IMR-90 (cell line): ENCODE measurements around the gene MEPE. TPM values are rescaled to one million over a fixed set of nuclear protein-coding genes. Genes with fewer than 3 reads are reported as not detected.

Experiments used
- ATAC-seq: fragments of 200-7000 bp; cut with Tn5 transposase; 2 replicates; pipeline ENCODE4 v1.9.1; 2020; ENCODE audit warnings: low read depth, mild to moderate bottlenecking, moderate library complexity
- Bru-seq: library from RNA; stranded (reverse); fragments of 400-500 nt; gene quantifications from one replicate; lab custom pipeline; 2021; lab: Mats Ljungman, UMichigan
- BruChase-seq, 2 experiments: library from RNA; stranded (reverse); fragments of 400-500 nt; gene quantifications; one replicate each; lab custom pipeline; 2021; lab: Mats Ljungman, UMichigan
- BruUV-seq: library from RNA; stranded (reverse); fragments of 400-500 nt; replicated peaks from 2 replicates; lab custom pipeline; 2021; lab: Mats Ljungman, UMichigan
- CTCF ChIA-PET: fragments of 300-600 bp; formaldehyde crosslinking; extraction: SDS; loops from one replicate; lab custom pipeline; 2021; ENCODE audit warnings: antibody characterized with exemption; lab: Yijun Ruan, JAX
- POLR2A ChIA-PET: fragments of 300-600 bp; sonication (Branson Sonifier 250); formaldehyde crosslinking; loops from one replicate; lab custom pipeline; 2022; ENCODE audit warnings: antibody characterized with exemption; ENCODE audit not compliant: unreplicated experiment; lab: Charles Lee
- DNase-seq: peaks from one replicate; pipeline ENCODE4 v3.0.0; 2013
- H2AFZ ChIP-seq: replicated peaks from 2 replicates; pipeline ENCODE3; 2013; ENCODE audit warnings: low read length, mild to moderate bottlenecking; ENCODE audit not compliant: poor library complexity
- H2AK5ac ChIP-seq: 2 replicates; pipeline ENCODE4 v1.6.1; 2013; ENCODE audit warnings: low read depth, low read length, inconsistent platforms
- H2AK9ac ChIP-seq: replicated peaks from 2 replicates; pipeline ENCODE3; 2013; ENCODE audit warnings: mild to moderate bottlenecking, low read depth, low read length, moderate library complexity; ENCODE audit not compliant: poor library complexity
- H2BK120ac ChIP-seq: 2 replicates; pipeline ENCODE4 v1.6.1; 2013; ENCODE audit warnings: low read depth, low read length, inconsistent platforms
- H2BK15ac ChIP-seq: 3 replicates; pipeline ENCODE4 v1.6.1; 2013; ENCODE audit warnings: low read depth, low read length, inconsistent platforms
- H2BK20ac ChIP-seq: 2 replicates; pipeline ENCODE4 v1.6.1; 2013; ENCODE audit warnings: low read depth, mild to moderate bottlenecking, inconsistent platforms, low read length, moderate library complexity
- H2BK5ac ChIP-seq: 2 replicates; pipeline ENCODE4 v1.6.1; 2013; ENCODE audit warnings: mild to moderate bottlenecking, low read depth, low read length, inconsistent platforms; ENCODE audit not compliant: poor library complexity, severe bottlenecking
- H3K14ac ChIP-seq: replicated peaks from 2 replicates; pipeline ENCODE4 v1.6.1; 2013; ENCODE audit warnings: low read depth, low read length, inconsistent platforms
- H3K18ac ChIP-seq: 2 replicates; pipeline ENCODE4 v1.6.1; 2013; ENCODE audit warnings: low read depth, low read length, control low read depth
- H3K23ac ChIP-seq: 2 replicates; pipeline ENCODE4 v1.6.1; 2013; ENCODE audit warnings: low read depth, low read length, inconsistent platforms
- H3K27ac ChIP-seq: 2 replicates; pipeline ENCODE4 v1.5.1; 2013; ENCODE audit warnings: mild to moderate bottlenecking, control low read depth, low read length; ENCODE audit not compliant: insufficient read depth
- H3K27me3 ChIP-seq: 2 replicates; pipeline ENCODE4 v1.6.1; 2013; ENCODE audit warnings: low read length; ENCODE audit not compliant: control insufficient read depth, insufficient read depth
- H3K36me3 ChIP-seq: 2 replicates; pipeline ENCODE4 v1.6.1; 2013; ENCODE audit warnings: low read length, mixed read lengths; ENCODE audit not compliant: control insufficient read depth, insufficient read depth
- H3K4ac ChIP-seq: 2 replicates; pipeline ENCODE4 v1.6.1; 2013; ENCODE audit warnings: low read depth, low read length, inconsistent platforms
- H3K4me1 ChIP-seq: 2 replicates; pipeline ENCODE4 v1.6.1; 2013; ENCODE audit warnings: low read length, mixed read lengths; ENCODE audit not compliant: control insufficient read depth, insufficient read depth
- H3K4me2 ChIP-seq: 2 replicates; pipeline ENCODE4 v1.6.1; 2013; ENCODE audit warnings: low read depth, mild to moderate bottlenecking, control low read depth, low read length, moderate library complexity
- H3K4me3 ChIP-seq: 2 replicates; pipeline ENCODE4 v1.5.1; 2013; ENCODE audit warnings: low read depth, mild to moderate bottlenecking, control low read depth, low read length, moderate library complexity; ENCODE audit not compliant: insufficient read depth
- H3K56ac ChIP-seq: 2 replicates; pipeline ENCODE4 v1.6.1; 2013; ENCODE audit warnings: low read length, inconsistent platforms; ENCODE audit not compliant: insufficient read depth; ENCODE audit errors: extremely low read depth
- H3K79me1 ChIP-seq, 2 experiments: 2 replicates each; pipeline ENCODE4 v1.6.1; 2013; ENCODE audit warnings: low read length in 2 of 2, inconsistent platforms in 1 of 2, low read depth in 1 of 2
- H3K9ac ChIP-seq: 2 replicates; pipeline ENCODE4 v1.6.1; 2013; ENCODE audit warnings: low read depth, low read length, control low read depth
- H3K9me1 ChIP-seq: 2 replicates; pipeline ENCODE4 v1.6.1; 2013; ENCODE audit warnings: low read length, inconsistent platforms; ENCODE audit not compliant: insufficient read depth
- H3K9me3 ChIP-seq: 2 replicates; pipeline ENCODE4 v1.6.1; 2013; ENCODE audit warnings: low read length; ENCODE audit not compliant: control insufficient read depth, insufficient read depth
- H4K20me1 ChIP-seq: 2 replicates; pipeline ENCODE4 v1.6.1; 2013; ENCODE audit warnings: low read length, inconsistent platforms; ENCODE audit not compliant: insufficient read depth
- H4K5ac ChIP-seq: 2 replicates; pipeline ENCODE4 v1.6.1; 2013; ENCODE audit warnings: mild to moderate bottlenecking, low read depth, low read length, control low read depth
- H4K8ac ChIP-seq, 2 experiments: 2 replicates each; pipeline ENCODE4 v1.6.1; 2013; ENCODE audit warnings: low read depth in 2 of 2, low read length in 2 of 2, control low read depth in 1 of 2, inconsistent platforms in 1 of 2
- H4K91ac ChIP-seq: 2 replicates; pipeline ENCODE4 v1.6.1; 2013; ENCODE audit warnings: low read depth, low read length, inconsistent platforms; ENCODE audit not compliant: insufficient read depth
- CEBPB ChIP-seq: IDR thresholded peaks from 2 replicates; pipeline ENCODE4 v1.6.1; 2012; ENCODE audit warnings: low read depth, low read length, improper control_type of control experiment
- CHD1 ChIP-seq: IDR thresholded peaks from 2 replicates; pipeline ENCODE4 v1.6.1; 2012; ENCODE audit warnings: low read depth, low read length, improper control_type of control experiment
- ELK1 ChIP-seq: fragments of 150-350 bp; IDR thresholded peaks from 2 replicates; pipeline ENCODE4 v1.6.1; 2016; ENCODE audit warnings: low read depth, mild to moderate bottlenecking, low read length, moderate library complexity, borderline replicate concordance
- FOS ChIP-seq: fragments of 150-350 bp; IDR thresholded peaks from 2 replicates; pipeline ENCODE4 v1.6.1; 2016; ENCODE audit warnings: low read depth, low read length
- MAFK ChIP-seq: IDR thresholded peaks from 2 replicates; pipeline ENCODE4 v1.6.1; 2012; ENCODE audit warnings: low read depth, low read length, improper control_type of control experiment
- MAZ ChIP-seq: IDR thresholded peaks from 2 replicates; pipeline ENCODE4 v1.6.1; 2012; ENCODE audit warnings: low read depth, mild to moderate bottlenecking, low read length, improper control_type of control experiment, moderate library complexity, borderline replicate concordance
- MXI1 ChIP-seq: IDR thresholded peaks from 2 replicates; pipeline ENCODE4 v1.6.1; 2012; ENCODE audit warnings: low read depth, mild to moderate bottlenecking, low read length, moderate library complexity, borderline replicate concordance
- NFE2L2 ChIP-seq: fragments of 150-350 bp; IDR thresholded peaks from 2 replicates; pipeline ENCODE4 v1.6.1; 2016; ENCODE audit warnings: low read depth, mild to moderate bottlenecking, low read length
- POLR2A ChIP-seq: IDR thresholded peaks from 2 replicates; pipeline ENCODE4 v1.6.1; 2012; ENCODE audit warnings: mild to moderate bottlenecking, low read depth, low read length
- RCOR1 ChIP-seq: IDR thresholded peaks from 2 replicates; pipeline ENCODE4 v1.6.1; 2012; ENCODE audit warnings: mild to moderate bottlenecking, low read length, improper control_type of control experiment; ENCODE audit not compliant: insufficient replicate concordance
- RFX5 ChIP-seq: IDR thresholded peaks from 2 replicates; pipeline ENCODE4 v1.8.0; 2012; ENCODE audit warnings: low read depth, mild to moderate bottlenecking, low read length, moderate library complexity
- SMC3 ChIP-seq: fragments of 150-350 bp; IDR thresholded peaks from 2 replicates; pipeline ENCODE4 v1.6.1; 2016; ENCODE audit warnings: low read depth, mild to moderate bottlenecking, antibody characterized with exemption, low read length, moderate library complexity
- WGBS, 2 experiments: methylation state at CpG; one replicate each; pipeline versions ENCODE4 v1.1.5 to v1.1.7; 2013; ENCODE audit warnings: missing lambda C conversion rate in 2 of 2; ENCODE audit not compliant: insufficient read length in 1 of 2; ENCODE audit errors: extremely low coverage in 2 of 2; 5-methylcytosine and 5-hydroxymethylcytosine counted together
- dilution Hi-C: fragments of 300-500 bp; cut with HindIII; formaldehyde crosslinking; loops from one replicate; pipeline ENCODE4 v1.14.3; 2018; ENCODE audit warnings: low sequenced_read_pairs; ENCODE audit not compliant: unreplicated experiment
- in situ Hi-C: fragments of 300-500 bp; cut with MboI; formaldehyde crosslinking; loops from 3 replicates; pipeline ENCODE4 v1.14.3; 2019; ENCODE audit warnings: low sequenced_read_pairs, inconsistent platforms, mixed read lengths
- intact Hi-C: fragments of 100-400 bp; cut with micrococcal nuclease; formaldehyde crosslinking; loops from 2 replicates; pipeline ENCODE4 v1.10.0; 2022
- long read RNA-seq: library from polyadenylated mRNA; unstranded; transcript quantifications from one replicate; pipeline ENCODE4 v2.0.0, GENCODE V29; 2021; ENCODE audit not compliant: unreplicated experiment
- polyA plus RNA-seq, 3 experiments: library from polyadenylated mRNA; depleted of rRNA; stranded (reverse); fragments of >200 nt; gene quantifications; 2 replicates each; pipeline ENCODE4 v1.2.3, GENCODE V29; 2012; ENCODE audit warnings: low replicate concordance in 1 of 3
- total RNA-seq: library from RNA; depleted of rRNA; stranded (reverse); fragments of >200 nt; gene quantifications from 2 replicates; pipeline ENCODE4 v1.2.3, GENCODE V29; 2012; rRNA removed
- TF ChIP-seq, protein P1 (sequence below): fragments of 150-350 bp; IDR thresholded peaks from 2 replicates; pipeline ENCODE4 v1.6.1; 2017; ENCODE audit warnings: mild to moderate bottlenecking, antibody characterized with exemption, low read length, low read depth
- TF ChIP-seq, protein P2 (sequence below): conservative IDR thresholded peaks from 2 replicates; pipeline ENCODE4 v1.5.1; 2012; ENCODE audit warnings: mild to moderate bottlenecking, low read depth, low read length, improper control_type of control experiment

The MEPE gene
- total RNA-seq = not detected in 2 replicates
- not detected in 2 replicates for polyA plus RNA-seq (2012; rRNA removed)
- not detected in 2 replicates for polyA plus RNA-seq (2012; cell fraction: cytosol; rRNA removed)
- not detected in 2 replicates for polyA plus RNA-seq (2012; cell fraction: nucleus; rRNA removed; ENCODE audit: low replicate concordance)
- not detected for Bru-seq, nascent RNA
- not detected for BruChase-seq, experiment 1, labeled RNA remaining after a 6-hour chase
- BruChase-seq, experiment 2, labeled RNA remaining after a 2-hour chase = percentile 4 among the genes with signal in this experiment
- long read RNA-seq = 0 reads

DNA sequence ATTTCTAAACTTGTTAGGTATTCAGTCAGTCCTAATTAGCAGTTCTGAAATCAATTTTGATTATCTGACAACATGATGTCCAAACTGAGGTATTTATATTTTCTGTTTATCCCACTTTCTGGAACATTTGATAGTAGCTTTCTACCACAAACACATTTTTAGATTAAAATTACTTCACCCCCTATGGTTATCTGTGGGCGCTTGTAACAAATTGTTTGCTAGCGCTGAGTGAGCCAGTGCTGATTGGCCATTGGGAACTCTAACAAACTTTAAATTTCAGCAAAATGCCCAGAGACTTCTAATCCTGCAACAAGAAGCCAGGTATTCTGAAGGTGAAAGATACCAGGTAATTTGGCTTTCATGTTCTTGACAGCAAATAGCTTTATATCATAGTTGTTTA, at the start of gene MEPE:
Gene MEPE, plus strand, starts transcription at position 301 of the 400 bp plus-strand sequence. CDS start 1,746 bp downstream, outside the sequence.
- H3K14ac ChIP-seq = no peak within 1 kb of the TSS
- H2BK15ac ChIP-seq = no peak within 1 kb of the TSS
- no peak within 1 kb of the TSS for H3K4ac ChIP-seq
- TF ChIP-seq RFX5 (no peak), MXI1 (no peak), NFE2L2 (no peak), ELK1 (no peak), FOS (no peak), POLR2A (no peak), MAZ (no peak), MAFK (no peak), CHD1 (no peak), CEBPB (no peak), SMC3 (no peak), RCOR1 (no peak)
- TF ChIP-seq, protein P1, sequence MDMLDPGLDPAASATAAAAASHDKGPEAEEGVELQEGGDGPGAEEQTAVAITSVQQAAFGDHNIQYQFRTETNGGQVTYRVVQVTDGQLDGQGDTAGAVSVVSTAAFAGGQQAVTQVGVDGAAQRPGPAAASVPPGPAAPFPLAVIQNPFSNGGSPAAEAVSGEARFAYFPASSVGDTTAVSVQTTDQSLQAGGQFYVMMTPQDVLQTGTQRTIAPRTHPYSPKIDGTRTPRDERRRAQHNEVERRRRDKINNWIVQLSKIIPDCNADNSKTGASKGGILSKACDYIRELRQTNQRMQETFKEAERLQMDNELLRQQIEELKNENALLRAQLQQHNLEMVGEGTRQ = no peak
- TF ChIP-seq, protein P2, sequence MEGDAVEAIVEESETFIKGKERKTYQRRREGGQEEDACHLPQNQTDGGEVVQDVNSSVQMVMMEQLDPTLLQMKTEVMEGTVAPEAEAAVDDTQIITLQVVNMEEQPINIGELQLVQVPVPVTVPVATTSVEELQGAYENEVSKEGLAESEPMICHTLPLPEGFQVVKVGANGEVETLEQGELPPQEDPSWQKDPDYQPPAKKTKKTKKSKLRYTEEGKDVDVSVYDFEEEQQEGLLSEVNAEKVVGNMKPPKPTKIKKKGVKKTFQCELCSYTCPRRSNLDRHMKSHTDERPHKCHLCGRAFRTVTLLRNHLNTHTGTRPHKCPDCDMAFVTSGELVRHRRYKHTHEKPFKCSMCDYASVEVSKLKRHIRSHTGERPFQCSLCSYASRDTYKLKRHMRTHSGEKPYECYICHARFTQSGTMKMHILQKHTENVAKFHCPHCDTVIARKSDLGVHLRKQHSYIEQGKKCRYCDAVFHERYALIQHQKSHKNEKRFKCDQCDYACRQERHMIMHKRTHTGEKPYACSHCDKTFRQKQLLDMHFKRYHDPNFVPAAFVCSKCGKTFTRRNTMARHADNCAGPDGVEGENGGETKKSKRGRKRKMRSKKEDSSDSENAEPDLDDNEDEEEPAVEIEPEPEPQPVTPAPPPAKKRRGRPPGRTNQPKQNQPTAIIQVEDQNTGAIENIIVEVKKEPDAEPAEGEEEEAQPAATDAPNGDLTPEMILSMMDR = no peak
- H3K27ac ChIP-seq = no peak within 1 kb of the TSS
- no peaks in the 10 kb centered on the region for H3K4me1 ChIP-seq
- in situ Hi-C loops (no loop called here), intact Hi-C loops (no loop called here), dilution Hi-C loops (no loop called here)
- H4K5ac ChIP-seq = no peak within 1 kb of the TSS
- DNase-seq (no peak), ATAC-seq (no peak)
- no peak within 1 kb of the TSS for H2AK5ac ChIP-seq
- H4K20me1 ChIP-seq = no peaks in the 10 kb centered on the region
- no peak within 1 kb of the TSS for H4K8ac ChIP-seq
- H2BK20ac ChIP-seq = no peak within 1 kb of the TSS
- H3K23ac ChIP-seq = no peak within 1 kb of the TSS
- H2AFZ ChIP-seq = no peak within 1 kb of the TSS
- H3K27me3 ChIP-seq = peaks cover 3% of the 10 kb centered on the region
- CTCF ChIA-PET = no interaction called here
- H3K18ac ChIP-seq = no peak within 1 kb of the TSS
- no peaks in the 10 kb centered on the region for H3K36me3 ChIP-seq
- H2BK5ac ChIP-seq = no peak within 1 kb of the TSS
- no peak within 1 kb of the TSS for H3K4me3 ChIP-seq
- WGBS, 2 experiments = no CpG with 5 or more reads among the region's 2 CpGs
- H3K56ac ChIP-seq = no peak within 1 kb of the TSS
- H4K91ac ChIP-seq = no peak within 1 kb of the TSS
- no peak within 1 kb of the TSS for H3K9ac ChIP-seq
- POLR2A ChIA-PET = no interaction called here
- no TSS peak for BruUV-seq
- H2AK9ac ChIP-seq = no peak within 1 kb of the TSS
- H3K9me3 ChIP-seq = no peaks in the 10 kb centered on the region
- H3K9me1 ChIP-seq = no peaks in the 10 kb centered on the region
- H3K4me2 ChIP-seq = no peak within 1 kb of the TSS
- no peaks in the 10 kb centered on the region for H3K79me1 ChIP-seq
- no peak within 1 kb of the TSS for H2BK120ac ChIP-seq
